Right lobe of liver (tissue), 6 donors: ENCODE results near the gene GTPBP1. TPM values are rescaled to one million over a fixed set of nuclear protein-coding genes. Genes with fewer than 3 reads are reported as not detected.

Experiments used
- ATAC-seq, 4 donors: fragments of 200-7000 bp; cut with Tn5 transposase; one replicate each; pipeline ENCODE4 v1.9.1; 2020; ENCODE audit warnings: mild to moderate bottlenecking in 4 of 4, moderate library complexity in 4 of 4
- DNase-seq, 3 donors: peaks; one replicate each; pipeline ENCODE4 v3.0.0-alpha.2; 2020
- H3K27ac ChIP-seq, 3 donors: fragments of 200-600 bp; one replicate each; pipeline ENCODE4 v1.8.0; 2022
- H3K27me3 ChIP-seq, 2 donors: fragments of 200-600 bp; one replicate each; pipeline ENCODE4 v1.8.0; 2022
- H3K36me3 ChIP-seq, 4 donors: fragments of 200-600 bp; sonication (generic) in 1 of 4; one replicate each; pipeline versions ENCODE4 v1.5.1 to v1.8.0; 2017 to 2022; ENCODE audit warnings: control low read depth in 1 of 4
- H3K4me1 ChIP-seq, 4 donors: fragments of 200-600 bp; sonication (generic) in 1 of 4; one replicate each; pipeline versions ENCODE4 v1.5.1 to v1.8.0; 2017 to 2022; ENCODE audit warnings: control low read depth in 1 of 4
- H3K4me3 ChIP-seq, 3 donors: fragments of 200-600 bp; one replicate each; pipeline ENCODE4 v1.8.0; 2022
- H3K9me3 ChIP-seq, 4 donors: fragments of 200-600 bp; sonication (generic) in 1 of 4; one replicate each; pipeline versions ENCODE4 v1.5.1 to v1.8.0; 2017 to 2022; ENCODE audit warnings: control low read depth in 1 of 4
- CTCF ChIP-seq, 4 donors: fragments of 200-600 bp in 3 of 4; fragments of 450-650 bp in 1 of 4; IDR thresholded peaks; one replicate each; pipeline versions ENCODE4 v1.5.1 to v1.8.0; 2016 to 2022; ENCODE audit warnings: antibody characterized with exemption in 4 of 4, mild to moderate bottlenecking in 2 of 4
- POLR2A ChIP-seq: fragments of 450-650 bp; IDR thresholded peaks from one replicate; pipeline ENCODE4 v1.6.1; 2017; ENCODE audit warnings: antibody characterized with exemption, mild to moderate bottlenecking
- WGBS: methylation state at CpG from one replicate; pipeline ENCODE4 v1.1.6; 2018; ENCODE audit warnings: low coverage, low lambda C conversion rate; ENCODE audit not compliant: insufficient coverage; ENCODE audit errors: missing lambda C conversion rate; 5-methylcytosine and 5-hydroxymethylcytosine counted together
- intact Hi-C, 2 donors: fragments of 100-400 bp; cut with DNase I; formaldehyde crosslinking; loops; one replicate each; pipeline versions ENCODE4 v1.11.2 to v1.14.1; 2022
- total RNA-seq, 6 experiments: library from RNA; depleted of rRNA in 2 of 6; stranded (reverse); fragments of >200 nt in 2 of 6; fragmentation: NEBNext Ultra II Directional in 3 of 6; extraction: Animal tissue kit (Norgen Biotek cat#: 25700) in 3 of 6; gene quantifications; one replicate each; pipeline versions ENCODE4 v1.1.0 to v1.2.4, GENCODE V29; 2016 to 2023
- donor health status: DM: no; HTN: yes; CAD: no.
- donor health status: DM: no; HTN: no; CAD: no.
- donor health status: DM: no; HTN: no; CAD: no.
- donor health status: DM: no; HTN: yes; CAD: no.
- donor health status: DM: no; HTN: yes; CAD: no.

GTPBP1 gene
- total RNA-seq, 6 experiments from 2014 or later = 13.4 to 21.6 (median 16.7) TPM

- 65% methylated on average over 3 of the region's 9 CpGs for WGBS
- Histone ChIP-seq H3K27me3 (no peaks in the 10 kb centered on the region), H3K36me3 (peaks cover 0 to 34% (median 4%) of the 10 kb centered on the region in 4 donors), H3K9me3 (no peaks in the 10 kb centered on the region), H3K4me1 (no peaks in the 10 kb centered on the region), H3K27ac (no peak overlapping the region), H3K4me3 (no peak overlapping the region)
- DNase-seq (no peak), ATAC-seq (no peak)
- no peak for TF ChIP-seq POLR2A
- TF ChIP-seq CTCF (IDR thresholded peaks at IDR 0.05) = no peak
- intact Hi-C loops = no loop called here
Measured at GRCh38 chr22:38716826-38717225, 11.1 kb downstream of the GTPBP1 start.

- WGBS = 100% methylated on average over 3 of the region's 6 CpGs
- DNase-seq (no peak), ATAC-seq (no peak)
- Histone ChIP-seq H3K4me1 (no peaks in the 10 kb centered on the region), H3K36me3 (peaks cover 0 to 36% (median 4%) of the 10 kb centered on the region in 4 donors), H3K27me3 (no peaks in the 10 kb centered on the region), H3K4me3 (no peak overlapping the region), H3K27ac (no peak overlapping the region), H3K9me3 (no peaks in the 10 kb centered on the region)
- TF ChIP-seq CTCF (IDR thresholded peaks at IDR 0.05) (no peak), POLR2A (no peak)
- intact Hi-C loops = no loop called here
Measured at GRCh38 chr22:38717244-38717643, 11.5 kb downstream of the GTPBP1 start.

- H3K27ac ChIP-seq = no peak overlapping the region
- intact Hi-C loops = no loop called here
- TF ChIP-seq CTCF (IDR thresholded peaks at IDR 0.05) (peak; percentile 18 to 45 (median 31)), POLR2A (no peak)
- no peaks in the 10 kb centered on the region for H3K4me1 ChIP-seq
- no peaks in the 10 kb centered on the region for H3K27me3 ChIP-seq
- WGBS = 55% methylated on average over 4 of the region's 6 CpGs
- no peak for DNase-seq
- no peaks in the 10 kb centered on the region for H3K9me3 ChIP-seq
- ATAC-seq = peak; percentile 40 to 90 (median 60)
- H3K4me3 ChIP-seq = no peak overlapping the region
- peaks cover 1 to 48% (median 11%) of the 10 kb centered on the region in 4 donors for H3K36me3 ChIP-seq
Measured at GRCh38 chr22:38718414-38718813, 12.7 kb downstream of the GTPBP1 start.

- TF ChIP-seq CTCF (IDR thresholded peaks at IDR 0.05) = no peak
- no peak for TF ChIP-seq POLR2A
- Histone ChIP-seq H3K4me3 (no peak overlapping the region), H3K9me3 (no peaks in the 10 kb centered on the region), H3K4me1 (no peaks in the 10 kb centered on the region), H3K27me3 (no peaks in the 10 kb centered on the region), H3K36me3 (peaks cover 5 to 55% (median 14%) of the 10 kb centered on the region in 4 donors), H3K27ac (no peak overlapping the region)
- DNase-seq = no peak
- WGBS = 80% methylated on average over 5 of the region's 6 CpGs
- no peak for ATAC-seq
- intact Hi-C loops = no loop called here
Measured at GRCh38 chr22:38719196-38719595, 13.5 kb downstream of the GTPBP1 start.

GRCh38 chr22:38720350-38720749, 14.6 kb downstream of the GTPBP1 start:
- Histone ChIP-seq H3K4me3 (no peak overlapping the region), H3K27me3 (no peaks in the 10 kb centered on the region), H3K27ac (no peak overlapping the region), H3K36me3 (peaks cover 5 to 65% (median 16%) of the 10 kb centered on the region in 4 donors), H3K9me3 (no peaks in the 10 kb centered on the region), H3K4me1 (no peaks in the 10 kb centered on the region)
- intact Hi-C loops = no loop called here
- TF ChIP-seq POLR2A (no peak), CTCF (IDR thresholded peaks at IDR 0.05) (no peak)
- 90% methylated on average over 3 of the region's 3 CpGs for WGBS
- no peak for DNase-seq
- no peak for ATAC-seq
